KMS-11 (cell line): Measurements from ENCODE around the gene IFNL4.

Experiments used
- H2AFZ ChIP-seq: fragments of 200-600 bp; sonication (generic); 2 replicates; pipeline ENCODE4 v1.6.1; 2016; ENCODE audit warnings: antibody characterized with exemption, mixed run types, low read depth
- H3K27ac ChIP-seq: fragments of 200-600 bp; sonication (generic); 2 replicates; pipeline ENCODE4 v1.6.1; 2016; ENCODE audit warnings: mild to moderate bottlenecking, mixed run types
- H3K27me3 ChIP-seq: fragments of 200-600 bp; sonication (generic); 2 replicates; pipeline ENCODE4 v1.6.1; 2017; ENCODE audit warnings: mild to moderate bottlenecking, low read depth, mixed run types, moderate library complexity; ENCODE audit not compliant: insufficient read depth
- H3K36me3 ChIP-seq: fragments of 200-600 bp; sonication (generic); 2 replicates; pipeline ENCODE4 v1.6.1; 2017; ENCODE audit warnings: mild to moderate bottlenecking, mixed run types; ENCODE audit not compliant: insufficient read depth
- H3K4me1 ChIP-seq: fragments of 200-600 bp; sonication (generic); 2 replicates; pipeline ENCODE4 v1.6.1; 2016; ENCODE audit warnings: mild to moderate bottlenecking, low read depth, mixed run types; ENCODE audit not compliant: poor library complexity, severe bottlenecking
- H3K4me2 ChIP-seq: fragments of 200-600 bp; sonication (generic); 2 replicates; pipeline ENCODE4 v1.7.0; 2016; ENCODE audit warnings: mild to moderate bottlenecking, mixed run types
- H3K4me3 ChIP-seq: fragments of 200-600 bp; sonication (generic); IDR thresholded peaks from 2 replicates; pipeline ENCODE4 v1.6.1; 2017; ENCODE audit warnings: low read depth, low read length, mixed read lengths; ENCODE audit not compliant: insufficient read depth
- H3K79me2 ChIP-seq: fragments of 200-600 bp; sonication (generic); 2 replicates; pipeline ENCODE4 v1.6.1; 2016; ENCODE audit warnings: low read depth, mixed run types; ENCODE audit not compliant: insufficient read depth
- H3K9ac ChIP-seq: fragments of 200-600 bp; sonication (generic); 2 replicates; pipeline ENCODE4 v1.6.1; 2016; ENCODE audit warnings: mild to moderate bottlenecking, mixed run types
- H4K20me1 ChIP-seq: fragments of 200-600 bp; sonication (generic); 2 replicates; pipeline ENCODE4 v1.6.1; 2016; ENCODE audit warnings: mild to moderate bottlenecking, mixed run types; ENCODE audit not compliant: insufficient read depth
- TF ChIP-seq, protein P1 (sequence below): fragments of 200-600 bp; sonication (generic); conservative IDR thresholded peaks from 2 replicates; pipeline ENCODE4 v1.6.1; 2017; ENCODE audit warnings: low read depth, mild to moderate bottlenecking, antibody characterized with exemption, low read length, moderate library complexity, mixed read lengths

IFNL4 gene

DNA sequence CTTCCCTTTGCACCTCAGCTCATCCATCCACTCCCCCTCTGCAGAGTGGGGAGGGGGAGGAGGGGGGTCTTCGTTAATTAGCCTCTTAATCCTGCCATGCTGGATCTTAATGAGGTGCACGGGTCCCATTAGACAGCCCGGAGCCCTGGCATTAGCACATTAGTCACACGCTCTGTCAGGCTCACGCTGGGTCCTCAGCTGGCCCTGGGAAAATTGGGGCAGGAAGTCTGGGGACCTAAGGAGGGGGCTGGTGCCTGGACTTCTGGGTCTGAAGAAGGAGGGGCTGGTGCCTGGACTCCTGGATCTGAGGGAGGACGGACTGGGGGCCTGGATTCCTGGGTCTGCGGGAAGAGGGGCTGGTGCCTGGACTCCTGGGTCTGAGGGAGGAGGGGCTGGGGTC is 52.3 kb downstream of the IFNL4 start:
- TF ChIP-seq, protein P1, sequence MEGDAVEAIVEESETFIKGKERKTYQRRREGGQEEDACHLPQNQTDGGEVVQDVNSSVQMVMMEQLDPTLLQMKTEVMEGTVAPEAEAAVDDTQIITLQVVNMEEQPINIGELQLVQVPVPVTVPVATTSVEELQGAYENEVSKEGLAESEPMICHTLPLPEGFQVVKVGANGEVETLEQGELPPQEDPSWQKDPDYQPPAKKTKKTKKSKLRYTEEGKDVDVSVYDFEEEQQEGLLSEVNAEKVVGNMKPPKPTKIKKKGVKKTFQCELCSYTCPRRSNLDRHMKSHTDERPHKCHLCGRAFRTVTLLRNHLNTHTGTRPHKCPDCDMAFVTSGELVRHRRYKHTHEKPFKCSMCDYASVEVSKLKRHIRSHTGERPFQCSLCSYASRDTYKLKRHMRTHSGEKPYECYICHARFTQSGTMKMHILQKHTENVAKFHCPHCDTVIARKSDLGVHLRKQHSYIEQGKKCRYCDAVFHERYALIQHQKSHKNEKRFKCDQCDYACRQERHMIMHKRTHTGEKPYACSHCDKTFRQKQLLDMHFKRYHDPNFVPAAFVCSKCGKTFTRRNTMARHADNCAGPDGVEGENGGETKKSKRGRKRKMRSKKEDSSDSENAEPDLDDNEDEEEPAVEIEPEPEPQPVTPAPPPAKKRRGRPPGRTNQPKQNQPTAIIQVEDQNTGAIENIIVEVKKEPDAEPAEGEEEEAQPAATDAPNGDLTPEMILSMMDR: no peak
- Histone ChIP-seq H3K9ac (no peak overlapping the region), H3K36me3 (no peaks in the 10 kb centered on the region), H3K79me2 (no peaks in the 10 kb centered on the region), H3K4me2 (no peak overlapping the region), H3K27me3 (peaks cover 11% of the 10 kb centered on the region; the same call in 1 of the 2 replicates), H3K4me3 (no peak overlapping the region), H3K27ac (no peak overlapping the region), H4K20me1 (no peaks in the 10 kb centered on the region), H3K4me1 (no peaks in the 10 kb centered on the region), H2AFZ (no peak overlapping the region)
